HCT116 (cell line): ENCODE data around the gene EML4. TPM values are rescaled to one million over a fixed set of nuclear protein-coding genes. Genes with fewer than 3 reads are reported as not detected.

ENCODE experiments used
- ATAC-seq: fragments of 200-7000 bp; cut with Tn5 transposase; 2 replicates; pipeline ENCODE4 v1.9.1; 2020; ENCODE audit warnings: mild to moderate bottlenecking, moderate library complexity
- BruUV-seq: library from RNA; stranded (reverse); fragments of 400-500 nt; replicated peaks from 2 replicates; lab custom pipeline; 2021; lab: Mats Ljungman, UMichigan
- CTCF ChIA-PET: fragments of 300-600 bp; sonication (Branson Sonifier 250); formaldehyde crosslinking; loops from one replicate; lab custom pipeline; 2021; ENCODE audit warnings: antibody characterized with exemption; lab: Charles Lee
- POLR2A ChIA-PET: fragments of 300-600, 350-600 bp; sonication (Branson Sonifier 250); formaldehyde crosslinking; loops from one replicate; lab custom pipeline; 2021; ENCODE audit warnings: antibody characterized with exemption; lab: Charles Lee
- RAD21 ChIA-PET, 2 experiments: fragments of 300-600 bp; sonication (Branson Sonifier 250); formaldehyde crosslinking; loops; one replicate each; lab custom pipeline; 2023; ENCODE audit warnings: low total read pairs in 2 of 2; ENCODE audit not compliant: uncharacterized antibody in 2 of 2, unreplicated experiment in 2 of 2, low non-redundant PET in 1 of 2; lab: Charles Lee
- DNase-seq: peaks from one replicate; pipeline ENCODE4 v3.0.0-alpha.2; 2010; ENCODE audit warnings: low read depth, low spot score
- H2AFZ ChIP-seq: fragments of 200-600 bp; shearing (Covaris generic), sonication (generic); 2 replicates; pipeline ENCODE4 v1.6.1; 2017; ENCODE audit warnings: low read depth, mixed run types, mixed read lengths, antibody characterized with exemption, low read length; ENCODE audit not compliant: poor library complexity, severe bottlenecking
- H3K27ac ChIP-seq: 2 replicates; pipeline ENCODE4 v1.5.1; 2012; ENCODE audit warnings: low read depth, low read length
- H3K27me3 ChIP-seq: fragments of 200-600 bp; sonication (generic); 2 replicates; pipeline ENCODE4 v1.6.1; 2016; ENCODE audit warnings: mixed run types, low read length, mixed read lengths; ENCODE audit not compliant: insufficient read depth
- H3K36me3 ChIP-seq, 2 experiments: fragments of 200-500 bp in 1 of 2; fragments of 200-600 bp in 1 of 2; sonication (Bioruptor generic) in 1 of 2; sonication (generic) in 1 of 2; 2 replicates each; pipeline versions ENCODE4 v1.5.1 to v1.6.1; 2014 to 2016; ENCODE audit warnings: low read length in 2 of 2, inconsistent platforms in 1 of 2, mixed read lengths in 1 of 2, mixed run types in 1 of 2; ENCODE audit not compliant: insufficient read depth in 2 of 2, control insufficient read depth in 1 of 2
- H3K4me1 ChIP-seq, 2 experiments: fragments of 200-600 bp in 1 of 2; sonication (generic) in 1 of 2; 2 replicates each; pipeline versions ENCODE4 v1.5.1 to v1.6.1; 2012 to 2017; ENCODE audit warnings: low read length in 2 of 2, inconsistent platforms in 1 of 2, mild to moderate bottlenecking in 1 of 2, mixed read lengths in 1 of 2, mixed run types in 1 of 2, moderate library complexity in 1 of 2; ENCODE audit not compliant: insufficient read depth in 2 of 2, control insufficient read depth in 1 of 2
- H3K4me2 ChIP-seq: fragments of 200-600 bp; sonication (generic); 2 replicates; pipeline ENCODE4 v1.6.1; 2017; ENCODE audit warnings: mixed run types, low read length, mixed read lengths
- H3K4me3 ChIP-seq, 2 experiments: fragments of 200-600 bp in 1 of 2; sonication (generic) in 1 of 2; replicated peaks in 1 of 2; 2 replicates each; pipeline ENCODE4 v1.5.1; 2011 to 2016; ENCODE audit warnings: low read length in 2 of 2, control low read depth in 1 of 2, low read depth in 1 of 2, mild to moderate bottlenecking in 1 of 2, mixed read lengths in 1 of 2, mixed run types in 1 of 2
- H3K79me2 ChIP-seq: fragments of 200-600 bp; sonication (generic); 2 replicates; pipeline ENCODE4 v1.6.1; 2017; ENCODE audit warnings: mild to moderate bottlenecking, mixed run types, low read length, moderate library complexity, mixed read lengths; ENCODE audit not compliant: insufficient read depth
- H3K9ac ChIP-seq: fragments of 200-600 bp; sonication (generic); 2 replicates; pipeline ENCODE4 v1.6.1; 2016; ENCODE audit warnings: low read length, mixed read lengths
- H3K9me2 ChIP-seq: fragments of 200-600 bp; sonication (generic), shearing (Covaris generic); 2 replicates; pipeline ENCODE4 v1.6.1; 2017; ENCODE audit warnings: mixed run types, mild to moderate bottlenecking, moderate library complexity; ENCODE audit not compliant: insufficient read depth
- H3K9me3 ChIP-seq, 2 experiments: fragments of 200-500 bp in 1 of 2; fragments of 200-600 bp in 1 of 2; sonication (Bioruptor generic) in 1 of 2; sonication (generic) in 1 of 2; 2 replicates each; pipeline ENCODE4 v1.6.1; 2014 to 2017; ENCODE audit warnings: low read length in 2 of 2, mixed read lengths in 2 of 2, inconsistent platforms in 1 of 2, low read depth in 1 of 2, mild to moderate bottlenecking in 1 of 2, mixed run types in 1 of 2, moderate library complexity in 1 of 2; ENCODE audit not compliant: control insufficient read depth in 1 of 2, insufficient read depth in 1 of 2
- H4K20me1 ChIP-seq: fragments of 200-600 bp; sonication (generic), shearing (Covaris generic); 2 replicates; pipeline ENCODE4 v1.6.1; 2017; ENCODE audit warnings: mixed run types, mild to moderate bottlenecking, moderate library complexity; ENCODE audit not compliant: insufficient read depth
- CBX3 ChIP-seq: IDR thresholded peaks from 2 replicates; pipeline ENCODE4 v1.6.1; 2012; ENCODE audit warnings: low read depth
- CEBPB ChIP-seq: IDR thresholded peaks from 2 replicates; pipeline ENCODE4 v1.6.1; 2012; ENCODE audit warnings: low read depth
- ELF1 ChIP-seq: IDR thresholded peaks from 2 replicates; pipeline ENCODE4 v1.6.1; 2012; ENCODE audit warnings: low read depth, borderline replicate concordance
- EZH2 ChIP-seq: fragments of 200-600 bp; sonication (generic); IDR thresholded peaks from 2 replicates; pipeline ENCODE4 v1.6.1; 2017; ENCODE audit warnings: antibody characterized with exemption, mixed run types
- EZH2phosphoT487 ChIP-seq: fragments of 200-600 bp; IDR thresholded peaks from 2 replicates; pipeline ENCODE4 v1.6.1; 2018; ENCODE audit warnings: antibody characterized with exemption, borderline replicate concordance
- FOSL1 ChIP-seq: IDR thresholded peaks from 2 replicates; pipeline ENCODE4 v1.6.1; 2012; ENCODE audit warnings: low read depth
- JUND ChIP-seq: IDR thresholded peaks from 2 replicates; pipeline ENCODE4 v1.6.1; 2012
- POLR2AphosphoS5 ChIP-seq: IDR thresholded peaks from 2 replicates; pipeline ENCODE4 v1.6.1; 2011; ENCODE audit warnings: mild to moderate bottlenecking, low read depth, low read length, moderate library complexity
- RAD21 ChIP-seq: IDR thresholded peaks from 2 replicates; pipeline ENCODE4 v1.6.1; 2012; ENCODE audit warnings: low read depth, mild to moderate bottlenecking
- SIN3A ChIP-seq: IDR thresholded peaks from 2 replicates; pipeline ENCODE4 v1.6.1; 2012; ENCODE audit warnings: low read depth
- SRF ChIP-seq: IDR thresholded peaks from 2 replicates; pipeline ENCODE4 v1.6.1; 2012; ENCODE audit warnings: low read depth
- TCF7L2 ChIP-seq: IDR thresholded peaks from 2 replicates; pipeline ENCODE4 v1.7.0; 2011; ENCODE audit warnings: borderline replicate concordance, inconsistent platforms; ENCODE audit not compliant: insufficient read depth, insufficient read length; ENCODE audit errors: extremely low read depth
- YY1 ChIP-seq: IDR thresholded peaks from 2 replicates; pipeline ENCODE4 v1.6.1; 2011; ENCODE audit warnings: low read length, low read depth, moderate library complexity, mild to moderate bottlenecking; ENCODE audit not compliant: insufficient replicate concordance; ENCODE audit errors: extremely low read depth
- ZNF274 ChIP-seq: fragments of 200-500 bp; sonication (Bioruptor generic); IDR thresholded peaks from 2 replicates; pipeline ENCODE4 v1.6.1; 2014; ENCODE audit warnings: mild to moderate bottlenecking, low read depth, low read length, inconsistent platforms
- intact Hi-C: fragments of 100-400 bp; cut with micrococcal nuclease; formaldehyde crosslinking; loops from 2 replicates; pipeline ENCODE4 v1.10.0; 2022
- total RNA-seq: library from RNA; stranded (reverse); gene quantifications from one replicate; pipeline ENCODE4 v1.2.1, GENCODE V29; 2021; ENCODE audit not compliant: unreplicated experiment
- TF ChIP-seq, protein P1 (sequence below): IDR thresholded peaks from 2 replicates; pipeline ENCODE4 v1.6.1; 2011; ENCODE audit warnings: mild to moderate bottlenecking, low read length, moderate library complexity; ENCODE audit not compliant: insufficient replicate concordance; ENCODE audit errors: extremely low read depth
- TF ChIP-seq, protein P2 (sequence below): IDR thresholded peaks from 2 replicates; pipeline ENCODE4 v1.6.1; 2012
- TF ChIP-seq, protein P3 (sequence below): IDR thresholded peaks from 2 replicates; pipeline ENCODE4 v1.6.1; 2012; ENCODE audit warnings: low read depth
- TF ChIP-seq, protein P4 (sequence below), 3 experiments: fragments of 200-600 bp in 1 of 3; sonication (generic) in 1 of 3; IDR thresholded peaks in 2 of 3; conservative IDR thresholded peaks in 1 of 3; 2 replicates each; pipeline ENCODE4 v1.5.1; 2012 to 2017; ENCODE audit warnings: low read depth in 2 of 3, low read length in 2 of 3, antibody characterized with exemption in 1 of 3, borderline replicate concordance in 1 of 3, control low read depth in 1 of 3, mild to moderate bottlenecking in 1 of 3, mixed read lengths in 1 of 3, mixed run types in 1 of 3, moderate library complexity in 1 of 3; ENCODE audit not compliant: insufficient read depth in 1 of 3
- TF ChIP-seq, protein P5 (sequence below): IDR thresholded peaks from 2 replicates; pipeline ENCODE4 v1.6.1; 2012

EML4 gene
- total RNA-seq, 1 experiment from 2014 or later, result 53.5 TPM

DNA sequence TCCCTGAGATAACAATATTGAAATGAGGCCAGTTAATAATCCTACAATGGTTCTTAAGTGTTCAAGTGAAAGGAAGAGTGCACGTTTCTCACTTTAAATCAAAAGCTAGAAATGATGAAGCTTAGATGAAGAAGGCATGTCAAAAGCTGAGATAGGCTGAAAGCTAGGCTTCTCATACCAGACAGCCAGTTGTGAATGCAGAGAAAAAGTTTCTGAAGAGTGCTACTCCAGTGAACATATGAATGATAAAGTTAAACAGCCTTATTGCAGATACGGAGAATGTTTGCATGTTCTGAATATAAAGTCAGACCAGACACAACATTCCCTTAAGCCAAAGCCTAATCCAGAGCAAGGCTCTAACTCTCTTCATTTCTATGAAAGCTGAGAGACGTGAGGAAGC, 51.4 kb downstream of the EML4 start:
- no peak overlapping the region for H3K4me3 ChIP-seq
- no peaks in the 10 kb centered on the region for H4K20me1 ChIP-seq
- no peaks in the 10 kb centered on the region for H3K9me2 ChIP-seq
- peaks cover 58% of the 10 kb centered on the region for H3K79me2 ChIP-seq
- no peaks in the 10 kb centered on the region for H3K4me1 ChIP-seq
- H3K9me3 ChIP-seq, result no peaks in the 10 kb centered on the region
- DNase-seq (no peak), ATAC-seq (no peak)
- ChIA-PET POLR2A (no interaction called here), CTCF (no interaction called here), RAD21 (no interaction called here)
- H3K27me3 ChIP-seq, result no peaks in the 10 kb centered on the region
- H3K4me2 ChIP-seq, result no peak overlapping the region
- no peak for TF ChIP-seq POLR2AphosphoS5
- TF ChIP-seq, protein P1, sequence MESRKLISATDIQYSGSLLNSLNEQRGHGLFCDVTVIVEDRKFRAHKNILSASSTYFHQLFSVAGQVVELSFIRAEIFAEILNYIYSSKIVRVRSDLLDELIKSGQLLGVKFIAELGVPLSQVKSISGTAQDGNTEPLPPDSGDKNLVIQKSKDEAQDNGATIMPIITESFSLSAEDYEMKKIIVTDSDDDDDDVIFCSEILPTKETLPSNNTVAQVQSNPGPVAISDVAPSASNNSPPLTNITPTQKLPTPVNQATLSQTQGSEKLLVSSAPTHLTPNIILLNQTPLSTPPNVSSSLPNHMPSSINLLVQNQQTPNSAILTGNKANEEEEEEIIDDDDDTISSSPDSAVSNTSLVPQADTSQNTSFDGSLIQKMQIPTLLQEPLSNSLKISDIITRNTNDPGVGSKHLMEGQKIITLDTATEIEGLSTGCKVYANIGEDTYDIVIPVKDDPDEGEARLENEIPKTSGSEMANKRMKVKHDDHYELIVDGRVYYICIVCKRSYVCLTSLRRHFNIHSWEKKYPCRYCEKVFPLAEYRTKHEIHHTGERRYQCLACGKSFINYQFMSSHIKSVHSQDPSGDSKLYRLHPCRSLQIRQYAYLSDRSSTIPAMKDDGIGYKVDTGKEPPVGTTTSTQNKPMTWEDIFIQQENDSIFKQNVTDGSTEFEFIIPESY, result no peak
- TF ChIP-seq, protein P2, sequence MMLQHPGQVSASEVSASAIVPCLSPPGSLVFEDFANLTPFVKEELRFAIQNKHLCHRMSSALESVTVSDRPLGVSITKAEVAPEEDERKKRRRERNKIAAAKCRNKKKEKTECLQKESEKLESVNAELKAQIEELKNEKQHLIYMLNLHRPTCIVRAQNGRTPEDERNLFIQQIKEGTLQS, result no peak
- TF ChIP-seq EZH2phosphoT487, result no peak
- no peak for TF ChIP-seq SIN3A
- no peak for TF ChIP-seq YY1
- no peak for TF ChIP-seq SRF
- TF ChIP-seq, protein P3, sequence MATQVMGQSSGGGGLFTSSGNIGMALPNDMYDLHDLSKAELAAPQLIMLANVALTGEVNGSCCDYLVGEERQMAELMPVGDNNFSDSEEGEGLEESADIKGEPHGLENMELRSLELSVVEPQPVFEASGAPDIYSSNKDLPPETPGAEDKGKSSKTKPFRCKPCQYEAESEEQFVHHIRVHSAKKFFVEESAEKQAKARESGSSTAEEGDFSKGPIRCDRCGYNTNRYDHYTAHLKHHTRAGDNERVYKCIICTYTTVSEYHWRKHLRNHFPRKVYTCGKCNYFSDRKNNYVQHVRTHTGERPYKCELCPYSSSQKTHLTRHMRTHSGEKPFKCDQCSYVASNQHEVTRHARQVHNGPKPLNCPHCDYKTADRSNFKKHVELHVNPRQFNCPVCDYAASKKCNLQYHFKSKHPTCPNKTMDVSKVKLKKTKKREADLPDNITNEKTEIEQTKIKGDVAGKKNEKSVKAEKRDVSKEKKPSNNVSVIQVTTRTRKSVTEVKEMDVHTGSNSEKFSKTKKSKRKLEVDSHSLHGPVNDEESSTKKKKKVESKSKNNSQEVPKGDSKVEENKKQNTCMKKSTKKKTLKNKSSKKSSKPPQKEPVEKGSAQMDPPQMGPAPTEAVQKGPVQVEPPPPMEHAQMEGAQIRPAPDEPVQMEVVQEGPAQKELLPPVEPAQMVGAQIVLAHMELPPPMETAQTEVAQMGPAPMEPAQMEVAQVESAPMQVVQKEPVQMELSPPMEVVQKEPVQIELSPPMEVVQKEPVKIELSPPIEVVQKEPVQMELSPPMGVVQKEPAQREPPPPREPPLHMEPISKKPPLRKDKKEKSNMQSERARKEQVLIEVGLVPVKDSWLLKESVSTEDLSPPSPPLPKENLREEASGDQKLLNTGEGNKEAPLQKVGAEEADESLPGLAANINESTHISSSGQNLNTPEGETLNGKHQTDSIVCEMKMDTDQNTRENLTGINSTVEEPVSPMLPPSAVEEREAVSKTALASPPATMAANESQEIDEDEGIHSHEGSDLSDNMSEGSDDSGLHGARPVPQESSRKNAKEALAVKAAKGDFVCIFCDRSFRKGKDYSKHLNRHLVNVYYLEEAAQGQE, result no peak
- no peak for TF ChIP-seq ELF1
- TF ChIP-seq ZNF274, result no peak
- TF ChIP-seq FOSL1, result no peak
- TF ChIP-seq JUND, result no peak
- no peak for TF ChIP-seq CEBPB
- TF ChIP-seq, protein P4, sequence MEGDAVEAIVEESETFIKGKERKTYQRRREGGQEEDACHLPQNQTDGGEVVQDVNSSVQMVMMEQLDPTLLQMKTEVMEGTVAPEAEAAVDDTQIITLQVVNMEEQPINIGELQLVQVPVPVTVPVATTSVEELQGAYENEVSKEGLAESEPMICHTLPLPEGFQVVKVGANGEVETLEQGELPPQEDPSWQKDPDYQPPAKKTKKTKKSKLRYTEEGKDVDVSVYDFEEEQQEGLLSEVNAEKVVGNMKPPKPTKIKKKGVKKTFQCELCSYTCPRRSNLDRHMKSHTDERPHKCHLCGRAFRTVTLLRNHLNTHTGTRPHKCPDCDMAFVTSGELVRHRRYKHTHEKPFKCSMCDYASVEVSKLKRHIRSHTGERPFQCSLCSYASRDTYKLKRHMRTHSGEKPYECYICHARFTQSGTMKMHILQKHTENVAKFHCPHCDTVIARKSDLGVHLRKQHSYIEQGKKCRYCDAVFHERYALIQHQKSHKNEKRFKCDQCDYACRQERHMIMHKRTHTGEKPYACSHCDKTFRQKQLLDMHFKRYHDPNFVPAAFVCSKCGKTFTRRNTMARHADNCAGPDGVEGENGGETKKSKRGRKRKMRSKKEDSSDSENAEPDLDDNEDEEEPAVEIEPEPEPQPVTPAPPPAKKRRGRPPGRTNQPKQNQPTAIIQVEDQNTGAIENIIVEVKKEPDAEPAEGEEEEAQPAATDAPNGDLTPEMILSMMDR (IDR thresholded peaks at IDR 0.05 in 2 of 3, conservative IDR thresholded peaks at IDR 0.05 in 1 of 3; ENCODE audit: borderline replicate concordance in 1 of 3, insufficient read depth in 1 of 3, low read depth in 2 of 3, low read length in 2 of 3), result no peak
- no peak for TF ChIP-seq TCF7L2
- TF ChIP-seq, protein P5, sequence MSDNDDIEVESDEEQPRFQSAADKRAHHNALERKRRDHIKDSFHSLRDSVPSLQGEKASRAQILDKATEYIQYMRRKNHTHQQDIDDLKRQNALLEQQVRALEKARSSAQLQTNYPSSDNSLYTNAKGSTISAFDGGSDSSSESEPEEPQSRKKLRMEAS, result no peak
- TF ChIP-seq RAD21, result no peak
- no peak for TF ChIP-seq EZH2
- no peak for TF ChIP-seq CBX3
- BruUV-seq, result no TSS peak
- H3K36me3 ChIP-seq, result no peaks in the 10 kb centered on the region
- no peak overlapping the region for H2AFZ ChIP-seq
- no peak overlapping the region for H3K27ac ChIP-seq
- intact Hi-C loops, result no loop called here
- no peak overlapping the region for H3K9ac ChIP-seq
